ENCODE results near the gene ESPN. TPM values are rescaled to one million over a fixed set of nuclear protein-coding genes. Genes with fewer than 3 reads are reported as not detected.

ESPN gene
- total and polyA plus RNA-seq, 10 of the 15 experiments (the other 5 are each of a cell fraction or from before 2014, with no cell fraction given): 0.18 to 0.71 (median 0.59) TPM; not detected in 7

GRCh38 chr1:6426277-6426971, 1.8 kb downstream of the ESPN start:
- H3K4me2 ChIP-seq (ENCODE audit: control insufficient read depth, insufficient read depth): no peak overlapping the region
- H3K27me3 ChIP-seq (replicated peaks in 1 of 2; ENCODE audit: control insufficient read depth in 2 of 2, insufficient read depth in 2 of 2, low read length in 1 of 2): peaks cover 6 to 18% of the 10 kb centered on the region in 2 experiments; a peak in 3 of 4 replicates
- H4K20me1 ChIP-seq (ENCODE audit: control insufficient read depth, insufficient read depth): no peaks in the 10 kb centered on the region
- H3K79me2 ChIP-seq (ENCODE audit: control insufficient read depth, insufficient read depth, low read length): no peaks in the 10 kb centered on the region
- no peak overlapping the region for H3K27ac ChIP-seq (ENCODE audit: control insufficient read depth, insufficient read depth)
- ChIA-PET SMC1A (ENCODE audit: uncharacterized antibody, unreplicated experiment) (interaction anchor here (0.9 kb wide), 1 partner anchor 11 kb away, joined by 3 read pairs; no protein-coding TSS in a partner anchor), CTCF (interaction anchor here (0.8 to 10.9 kb wide), 2 partner anchors 14 to 64 kb away, joined by 4 to 137 read pairs; no protein-coding TSS in a partner anchor), POLR2A (interaction anchor here (0.5 kb wide), 1 partner anchor 23 kb away, joined by 9 read pairs; no protein-coding TSS in a partner anchor), RAD21 (ENCODE audit: unreplicated experiment) (no interaction called here)
- intact Hi-C loops (cut with micrococcal nuclease; ENCODE audit: unreplicated experiment): no loop called here
- no peak for DNase-seq (ENCODE audit: low read depth, low spot score)
- H3K4me1 ChIP-seq (ENCODE audit: control insufficient read depth, insufficient read depth, low read length): peaks cover 6% of the 10 kb centered on the region; the same call in 1 of the 2 replicates
- 45% methylated on average over 9 of the region's 9 CpGs for WGBS (ENCODE audit: insufficient coverage, insufficient replicate concordance, low lambda C conversion rate, missing lambda C conversion rate)
- in situ Hi-C loops (cut with MboI): no loop called here
- no peak overlapping the region for H3K4me3 ChIP-seq
- BruUV-seq (replicated peaks): no TSS peak
- no peak for TF ChIP-seq SREBF1 (IDR thresholded peaks at IDR 0.05; ENCODE audit: low read length)
- no peak for TF ChIP-seq CHD1 (IDR thresholded peaks at IDR 0.05; ENCODE audit: low read depth, low read length)
- TF ChIP-seq CBX3 (IDR thresholded peaks at IDR 0.05; ENCODE audit: borderline replicate concordance, low read depth): no peak
- no peak for TF ChIP-seq MTA2 (IDR thresholded peaks at IDR 0.05; ENCODE audit: low read depth)
- TF ChIP-seq SMARCA5 (IDR thresholded peaks at IDR 0.05): no peak
- TF ChIP-seq TARDBP (IDR thresholded peaks at IDR 0.05; ENCODE audit: borderline replicate concordance): no peak
- no peak for TF ChIP-seq NFYB (IDR thresholded peaks at IDR 0.05; ENCODE audit: insufficient read depth, low read depth, low read length)
- no peak for TF ChIP-seq FOS (IDR thresholded peaks at IDR 0.05; ENCODE audit: borderline replicate concordance, extremely low read depth, insufficient read length)
- no peak for TF ChIP-seq SMAD1 (IDR thresholded peaks at IDR 0.05; ENCODE audit: low read depth, partially characterized antibody)
- no peak for TF ChIP-seq PAX8 (IDR thresholded peaks at IDR 0.05)
- no peak for TF ChIP-seq E2F4 (IDR thresholded peaks at IDR 0.05; ENCODE audit: low read depth, low read length)
- TF ChIP-seq SIN3A (IDR thresholded peaks at IDR 0.05; ENCODE audit: low read depth, low read length): no peak
- no peak for TF ChIP-seq HDAC6 (IDR thresholded peaks at IDR 0.05; ENCODE audit: unreplicated experiment)
- no peak for TF ChIP-seq MYC (IDR thresholded peaks at IDR 0.05; ENCODE audit: insufficient read depth, insufficient read length, insufficient replicate concordance, low read length, severe bottlenecking)
- H3K36me3 ChIP-seq (ENCODE audit: control insufficient read depth in 2 of 2, insufficient read depth in 2 of 2, low read length in 1 of 2): no peaks in the 10 kb centered on the region
- no peak overlapping the region for H3K9ac ChIP-seq (ENCODE audit: control insufficient read depth, insufficient read depth, low read length)
- no peak overlapping the region for H2AFZ ChIP-seq (ENCODE audit: control insufficient read depth, low read depth, low read length)
- FAIRE-seq: no peak
- no peaks in the 10 kb centered on the region for H3K9me3 ChIP-seq (replicated peaks; ENCODE audit: control insufficient read depth, insufficient read depth, low read length)
- no peak for ATAC-seq

All from GM12878 (cell line).